Ectodermal cell (in vitro differentiated cells): ENCODE measurements around the gene SH3GL3.

ENCODE experiments used
- H3K27ac ChIP-seq: 2 replicates; pipeline ENCODE4 v1.7.0; 2013; ENCODE audit warnings: mild to moderate bottlenecking, low read depth, low read length; ENCODE audit not compliant: insufficient read depth, poor library complexity, severe bottlenecking
- H3K27me3 ChIP-seq: 2 replicates; pipeline ENCODE4 v1.7.0; 2013; ENCODE audit warnings: mild to moderate bottlenecking, low read length; ENCODE audit not compliant: insufficient read depth, control insufficient read depth, poor library complexity, severe bottlenecking
- H3K36me3 ChIP-seq: one replicate; pipeline ENCODE4 v1.7.0; 2013; ENCODE audit warnings: low read length; ENCODE audit not compliant: control insufficient read depth, insufficient read depth
- H3K4me1 ChIP-seq: one replicate; pipeline ENCODE4 v1.7.0; 2013; ENCODE audit warnings: low read length; ENCODE audit not compliant: control insufficient read depth, insufficient read depth
- H3K4me3 ChIP-seq: 2 replicates; pipeline ENCODE4 v1.7.0; 2013; ENCODE audit warnings: low read depth, low read length, control low read depth; ENCODE audit not compliant: insufficient read depth
- H3K9me3 ChIP-seq: 2 replicates; pipeline ENCODE4 v1.7.0; 2013; ENCODE audit warnings: mild to moderate bottlenecking, low read length, moderate library complexity; ENCODE audit not compliant: control insufficient read depth
- WGBS, 2 experiments: methylation state at CpG; one replicate each; pipeline ENCODE4 v1.1.7; 2013; ENCODE audit warnings: missing lambda C conversion rate in 2 of 2; 5-methylcytosine and 5-hydroxymethylcytosine counted together

The SH3GL3 gene

GRCh38 chr15:83578691-83579090 lies 131.6 kb downstream of the SH3GL3 start:
- no peaks in the 10 kb centered on the region for H3K9me3 ChIP-seq
- H3K4me1 ChIP-seq = no peaks in the 10 kb centered on the region
- no peak overlapping the region for H3K4me3 ChIP-seq
- no peaks in the 10 kb centered on the region for H3K27me3 ChIP-seq
- H3K36me3 ChIP-seq = no peaks in the 10 kb centered on the region
- WGBS, 2 experiments = 94 to 96% methylated on average over 8 of the region's 8 CpGs
- H3K27ac ChIP-seq = no peak overlapping the region

DNA sequence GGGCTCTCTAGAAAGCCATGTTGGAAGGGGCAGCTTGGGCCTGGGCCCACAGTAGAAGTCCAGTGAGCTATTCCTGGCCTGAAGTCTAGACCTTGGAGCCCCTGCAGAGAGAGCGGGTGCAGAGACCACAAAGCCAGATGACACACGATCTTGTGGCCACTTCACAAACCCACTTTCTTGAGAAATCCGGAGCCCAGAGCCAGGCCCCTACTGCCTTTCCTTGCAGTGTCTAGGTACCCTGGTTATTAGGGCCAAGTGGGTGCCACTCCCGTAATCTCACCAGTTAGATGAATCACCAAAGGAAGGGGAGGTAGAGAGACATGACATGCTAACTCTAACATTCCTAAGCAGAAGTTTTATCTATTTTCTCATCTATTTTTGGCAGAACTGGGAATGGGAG lies 134.2 kb downstream of the SH3GL3 start:
- Histone ChIP-seq H3K4me3 (no peak overlapping the region), H3K36me3 (no peaks in the 10 kb centered on the region), H3K9me3 (no peaks in the 10 kb centered on the region), H3K27ac (no peak overlapping the region), H3K27me3 (no peaks in the 10 kb centered on the region), H3K4me1 (no peaks in the 10 kb centered on the region)
- 87 to 94% methylated on average over 4 of the region's 4 CpGs for WGBS, 2 experiments

- no peaks in the 10 kb centered on the region for H3K9me3 ChIP-seq
- no peak overlapping the region for H3K4me3 ChIP-seq
- H3K27me3 ChIP-seq = no peaks in the 10 kb centered on the region
- H3K27ac ChIP-seq = no peak overlapping the region
- H3K4me1 ChIP-seq = no peaks in the 10 kb centered on the region
- 88 to 89% methylated on average over 2 to 4 of the region's 4 CpGs for WGBS, 2 experiments
- H3K36me3 ChIP-seq = no peaks in the 10 kb centered on the region
Measured at GRCh38 chr15:83582381-83582780, 135.2 kb downstream of the SH3GL3 start.

DNA sequence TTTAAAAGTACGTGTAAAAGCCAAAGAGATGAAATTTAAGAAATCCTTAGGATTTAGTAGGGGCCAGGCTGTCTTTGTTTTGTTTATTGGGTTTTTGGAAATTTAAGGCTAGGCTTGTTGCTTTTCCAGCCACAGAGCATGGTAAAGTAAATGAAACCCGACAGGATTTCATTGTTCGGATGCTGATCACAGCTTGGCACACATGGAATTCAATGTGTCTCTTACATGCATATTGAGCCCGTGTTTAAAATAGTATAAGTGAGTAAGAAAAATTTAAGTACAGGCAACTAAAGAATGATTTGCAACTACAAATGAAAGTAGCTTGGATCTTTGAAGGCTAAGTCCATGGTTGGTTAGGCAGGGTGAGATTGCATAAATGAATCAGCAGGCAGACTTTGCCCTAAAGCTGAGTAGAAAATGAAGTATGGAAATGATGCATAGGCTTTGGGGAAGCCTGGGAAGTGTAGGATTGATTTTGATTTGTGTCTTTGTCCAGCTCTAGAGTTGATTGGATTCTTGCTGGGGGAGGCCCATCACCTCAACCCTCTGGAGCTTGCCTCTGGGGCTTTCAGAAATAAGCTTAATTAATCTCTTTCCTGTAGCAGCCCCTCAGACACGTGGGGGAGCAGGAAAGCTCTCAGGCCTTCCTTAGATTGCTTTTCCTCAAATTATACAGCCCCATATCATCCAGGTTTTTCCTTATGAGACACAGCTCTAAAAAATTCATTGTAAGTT lies 138.6 kb downstream of the SH3GL3 start:
- Histone ChIP-seq H3K27ac (no peak overlapping the region), H3K36me3 (no peaks in the 10 kb centered on the region), H3K27me3 (no peaks in the 10 kb centered on the region), H3K9me3 (no peaks in the 10 kb centered on the region), H3K4me3 (no peak overlapping the region), H3K4me1 (no peaks in the 10 kb centered on the region)
- WGBS, 2 experiments = 84 to 87% methylated on average over 5 of the region's 5 CpGs

GRCh38 chr15:83587091-83587490 lies 139.9 kb downstream of the SH3GL3 start:
- Histone ChIP-seq H3K4me3 (no peak overlapping the region), H3K27me3 (no peaks in the 10 kb centered on the region), H3K36me3 (no peaks in the 10 kb centered on the region), H3K27ac (no peak overlapping the region), H3K4me1 (no peaks in the 10 kb centered on the region), H3K9me3 (no peaks in the 10 kb centered on the region)
- 88 to 91% methylated on average over 3 of the region's 3 CpGs for WGBS, 2 experiments

GRCh38 chr15:83588441-83588840 lies 141.3 kb downstream of the SH3GL3 start:
- H3K27me3 ChIP-seq = no peaks in the 10 kb centered on the region
- no peaks in the 10 kb centered on the region for H3K36me3 ChIP-seq
- H3K4me1 ChIP-seq = no peaks in the 10 kb centered on the region
- H3K9me3 ChIP-seq = no peaks in the 10 kb centered on the region
- H3K27ac ChIP-seq = no peak overlapping the region
- 94 to 98% methylated on average over 5 of the region's 5 CpGs for WGBS, 2 experiments
- no peak overlapping the region for H3K4me3 ChIP-seq

- no peaks in the 10 kb centered on the region for H3K9me3 ChIP-seq
- 91 to 95% methylated on average over 4 to 6 of the region's 6 CpGs for WGBS, 2 experiments
- H3K27ac ChIP-seq = no peak overlapping the region
- H3K36me3 ChIP-seq = no peaks in the 10 kb centered on the region
- no peaks in the 10 kb centered on the region for H3K27me3 ChIP-seq
- H3K4me1 ChIP-seq = no peaks in the 10 kb centered on the region
- no peak overlapping the region for H3K4me3 ChIP-seq
Measured at GRCh38 chr15:83592370-83593040, 145.4 kb downstream of the SH3GL3 start.

GRCh38 chr15:83595191-83595590 lies 148.1 kb downstream of the SH3GL3 start:
- Histone ChIP-seq H3K27ac (no peak overlapping the region), H3K4me3 (no peak overlapping the region), H3K9me3 (no peaks in the 10 kb centered on the region), H3K4me1 (no peaks in the 10 kb centered on the region), H3K36me3 (no peaks in the 10 kb centered on the region), H3K27me3 (no peaks in the 10 kb centered on the region)
- 67 to 85% methylated on average over 1 of the region's 1 CpG for WGBS, 2 experiments

DNA sequence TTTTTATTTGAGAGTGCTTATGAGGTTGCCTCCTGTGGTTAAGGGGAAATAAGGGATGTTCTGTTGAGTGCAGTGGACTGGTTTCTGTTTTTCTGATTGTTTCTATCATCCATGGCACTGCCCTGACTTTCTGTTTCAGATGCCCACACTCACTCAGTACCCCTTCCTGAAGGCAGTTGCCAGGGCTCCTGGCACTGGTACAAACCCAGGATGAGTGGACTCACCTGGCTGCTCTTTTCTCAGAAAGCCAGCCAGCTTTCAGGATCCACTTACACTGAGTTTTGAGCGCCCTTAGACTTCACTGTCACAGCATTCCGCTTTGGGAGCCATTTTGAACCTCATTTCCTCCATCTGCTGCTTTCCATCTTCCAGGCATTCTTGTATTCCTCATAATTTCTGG lies 150.9 kb downstream of the SH3GL3 start:
- Histone ChIP-seq H3K9me3 (no peaks in the 10 kb centered on the region), H3K4me1 (no peaks in the 10 kb centered on the region), H3K27me3 (no peaks in the 10 kb centered on the region), H3K27ac (no peak overlapping the region), H3K4me3 (no peak overlapping the region), H3K36me3 (no peaks in the 10 kb centered on the region)
- WGBS, 2 experiments = 94% methylated on average over 2 of the region's 2 CpGs

- Histone ChIP-seq H3K4me1 (no peaks in the 10 kb centered on the region), H3K4me3 (no peak overlapping the region), H3K9me3 (no peaks in the 10 kb centered on the region), H3K27me3 (no peaks in the 10 kb centered on the region), H3K27ac (no peak overlapping the region), H3K36me3 (no peaks in the 10 kb centered on the region)
- WGBS, 2 experiments = 92 to 95% methylated on average over 2 of the region's 2 CpGs
Measured at GRCh38 chr15:83602021-83602420, 154.9 kb downstream of the SH3GL3 start.
